ENCODE data around the gene OTUD5.

OTUD5 gene

GRCh38 chrX:48948589-48948988 is 8.8 kb downstream of the OTUD5 start:
- ChIA-PET POLR2A (interaction anchor here (0.5 to 1.5 kb wide), 3 partner anchors 9 to 272 kb away, joined by 3 to 4 read pairs (median 4); no protein-coding TSS in a partner anchor), CTCF (interaction anchor here (1.2 kb wide), 1 partner anchor 11 kb away, joined by 3 read pairs; no protein-coding TSS in a partner anchor)
- peaks cover 0 to 39% of the 10 kb centered on the region in 2 experiments; a peak in 2 of 3 replicates for H3K36me3 ChIP-seq (ENCODE audit: control insufficient read depth in 2 of 2, insufficient read depth in 1 of 2, low read length in 2 of 2)
- H3K4me1 ChIP-seq (ENCODE audit: control insufficient read depth, insufficient read depth, low read length) = no peaks in the 10 kb centered on the region
- no peaks in the 10 kb centered on the region for H3K9me3 ChIP-seq (ENCODE audit: control insufficient read depth, insufficient read depth, low read depth, low read length)
- no peak overlapping the region for H3K4me3 ChIP-seq (ENCODE audit: low read depth, low read length)
- H3K27ac ChIP-seq (ENCODE audit: extremely low read depth, low read depth, low read length) = no peak overlapping the region
- TF ChIP-seq ZNF140 (tag by site-specific recombination; IDR thresholded peaks at IDR 0.05) (no peak), ZNF610 (tag by site-specific recombination; IDR thresholded peaks at IDR 0.05; ENCODE audit: borderline replicate concordance) (no peak), RBAK (tag by site-specific recombination; IDR thresholded peaks at IDR 0.05) (no peak), ZNF157 (tag by site-specific recombination; IDR thresholded peaks at IDR 0.05) (no peak), ZNF544 (tag by site-specific recombination; IDR thresholded peaks at IDR 0.05) (no peak), KLF16 (tag by site-specific recombination; IDR thresholded peaks at IDR 0.05) (no peak), ZNF138 (tag by site-specific recombination; IDR thresholded peaks at IDR 0.05; ENCODE audit: borderline replicate concordance) (no peak), PRDM10 (tag by site-specific recombination; IDR thresholded peaks at IDR 0.05) (no peak), ZNF548 (tag by site-specific recombination; IDR thresholded peaks at IDR 0.05) (no peak), ZNF521 (tag by site-specific recombination; IDR thresholded peaks at IDR 0.05) (no peak), ZNF670 (tag by site-specific recombination; IDR thresholded peaks at IDR 0.05; ENCODE audit: low read depth) (no peak)
- TF ChIP-seq, protein P1, sequence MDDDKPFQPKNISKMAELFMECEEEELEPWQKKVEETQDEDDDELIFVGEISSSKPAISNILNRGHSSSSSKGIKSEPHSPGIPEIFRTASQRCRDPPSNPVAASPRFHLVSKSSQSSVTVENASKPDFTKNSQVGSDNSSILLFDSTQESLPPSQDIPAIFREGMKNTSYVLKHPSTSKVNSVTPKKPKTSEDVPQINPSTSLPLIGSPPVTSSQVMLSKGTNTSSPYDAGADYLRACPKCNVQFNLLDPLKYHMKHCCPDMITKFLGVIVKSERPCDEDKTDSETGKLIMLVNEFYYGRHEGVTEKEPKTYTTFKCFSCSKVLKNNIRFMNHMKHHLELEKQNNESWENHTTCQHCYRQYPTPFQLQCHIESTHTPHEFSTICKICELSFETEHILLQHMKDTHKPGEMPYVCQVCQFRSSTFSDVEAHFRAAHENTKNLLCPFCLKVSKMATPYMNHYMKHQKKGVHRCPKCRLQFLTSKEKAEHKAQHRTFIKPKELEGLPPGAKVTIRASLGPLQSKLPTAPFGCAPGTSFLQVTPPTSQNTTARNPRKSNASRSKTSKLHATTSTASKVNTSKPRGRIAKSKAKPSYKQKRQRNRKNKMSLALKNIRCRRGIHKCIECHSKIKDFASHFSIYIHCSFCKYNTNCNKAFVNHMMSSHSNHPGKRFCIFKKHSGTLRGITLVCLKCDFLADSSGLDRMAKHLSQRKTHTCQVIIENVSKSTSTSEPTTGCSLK (tag by site-specific recombination; IDR thresholded peaks at IDR 0.05) = no peak
- TF ChIP-seq, protein P2, sequence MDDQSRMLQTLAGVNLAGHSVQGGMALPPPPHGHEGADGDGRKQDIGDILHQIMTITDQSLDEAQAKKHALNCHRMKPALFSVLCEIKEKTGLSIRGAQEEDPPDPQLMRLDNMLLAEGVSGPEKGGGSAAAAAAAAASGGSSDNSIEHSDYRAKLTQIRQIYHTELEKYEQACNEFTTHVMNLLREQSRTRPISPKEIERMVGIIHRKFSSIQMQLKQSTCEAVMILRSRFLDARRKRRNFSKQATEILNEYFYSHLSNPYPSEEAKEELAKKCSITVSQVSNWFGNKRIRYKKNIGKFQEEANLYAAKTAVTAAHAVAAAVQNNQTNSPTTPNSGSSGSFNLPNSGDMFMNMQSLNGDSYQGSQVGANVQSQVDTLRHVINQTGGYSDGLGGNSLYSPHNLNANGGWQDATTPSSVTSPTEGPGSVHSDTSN (CRISPR knock-in tag; IDR thresholded peaks at IDR 0.05) = no peak
- TF ChIP-seq, protein P3, sequence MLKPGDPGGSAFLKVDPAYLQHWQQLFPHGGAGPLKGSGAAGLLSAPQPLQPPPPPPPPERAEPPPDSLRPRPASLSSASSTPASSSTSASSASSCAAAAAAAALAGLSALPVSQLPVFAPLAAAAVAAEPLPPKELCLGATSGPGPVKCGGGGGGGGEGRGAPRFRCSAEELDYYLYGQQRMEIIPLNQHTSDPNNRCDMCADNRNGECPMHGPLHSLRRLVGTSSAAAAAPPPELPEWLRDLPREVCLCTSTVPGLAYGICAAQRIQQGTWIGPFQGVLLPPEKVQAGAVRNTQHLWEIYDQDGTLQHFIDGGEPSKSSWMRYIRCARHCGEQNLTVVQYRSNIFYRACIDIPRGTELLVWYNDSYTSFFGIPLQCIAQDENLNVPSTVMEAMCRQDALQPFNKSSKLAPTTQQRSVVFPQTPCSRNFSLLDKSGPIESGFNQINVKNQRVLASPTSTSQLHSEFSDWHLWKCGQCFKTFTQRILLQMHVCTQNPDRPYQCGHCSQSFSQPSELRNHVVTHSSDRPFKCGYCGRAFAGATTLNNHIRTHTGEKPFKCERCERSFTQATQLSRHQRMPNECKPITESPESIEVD (tag by site-specific recombination; IDR thresholded peaks at IDR 0.05) = no peak
- TF ChIP-seq, protein P4, sequence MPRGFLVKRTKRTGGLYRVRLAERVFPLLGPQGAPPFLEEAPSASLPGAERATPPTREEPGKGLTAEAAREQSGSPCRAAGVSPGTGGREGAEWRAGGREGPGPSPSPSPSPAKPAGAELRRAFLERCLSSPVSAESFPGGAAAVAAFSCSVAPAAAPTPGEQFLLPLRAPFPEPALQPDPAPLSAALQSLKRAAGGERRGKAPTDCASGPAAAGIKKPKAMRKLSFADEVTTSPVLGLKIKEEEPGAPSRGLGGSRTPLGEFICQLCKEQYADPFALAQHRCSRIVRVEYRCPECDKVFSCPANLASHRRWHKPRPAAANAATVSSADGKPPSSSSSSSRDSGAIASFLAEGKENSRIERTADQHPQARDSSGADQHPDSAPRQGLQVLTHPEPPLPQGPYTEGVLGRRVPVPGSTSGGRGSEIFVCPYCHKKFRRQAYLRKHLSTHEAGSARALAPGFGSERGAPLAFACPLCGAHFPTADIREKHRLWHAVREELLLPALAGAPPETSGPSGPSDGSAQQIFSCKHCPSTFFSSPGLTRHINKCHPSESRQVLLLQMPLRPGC (tag by site-specific recombination; IDR thresholded peaks at IDR 0.05) = no peak
